B cell (primary cell): ENCODE data around the gene LHX1. TPM values are rescaled to one million over a fixed set of nuclear protein-coding genes. Genes with fewer than 3 reads are reported as not detected.

Source experiments
- ATAC-seq: fragments of 200-7000 bp; cut with Tn5 transposase; one replicate; pipeline ENCODE4 v1.10.0; 2021; ENCODE audit warnings: low read depth, mild to moderate bottlenecking, moderate number of reproducible peaks, moderate library complexity
- CTCF ChIA-PET: fragments of 350-600 bp; sonication (Branson Sonifier 250); formaldehyde crosslinking; loops from one replicate; lab custom pipeline; 2021; ENCODE audit warnings: antibody characterized with exemption, inconsistent platforms; lab: Charles Lee
- POLR2A ChIA-PET: fragments of 350-600 bp; sonication (Branson Sonifier 250); formaldehyde crosslinking; loops from one replicate; lab custom pipeline; 2021; ENCODE audit warnings: antibody characterized with exemption; lab: Charles Lee
- DNase-seq: peaks from one replicate; pipeline ENCODE4 v3.0.0; 2013
- H2AFZ ChIP-seq: 2 replicates; pipeline ENCODE4 v1.6.1; 2012; ENCODE audit warnings: mild to moderate bottlenecking, low read depth, low read length; ENCODE audit not compliant: insufficient read depth, poor library complexity, severe bottlenecking
- H3K27ac ChIP-seq, 2 donors: 1 replicate in 1 of 2; 2 replicates in 1 of 2; pipeline ENCODE4 v1.5.1; 2012 to 2013; ENCODE audit warnings: low read length in 2 of 2, mild to moderate bottlenecking in 2 of 2, moderate library complexity in 1 of 2
- H3K27me3 ChIP-seq, 4 experiments: fragments of 200-600 bp in 1 of 4; sonication (generic) in 1 of 4; replicated peaks in 1 of 4; 1 replicate in 2 of 4; 2 replicates in 2 of 4; pipeline versions ENCODE4 v1.6.1 to v1.7.0; 2013 to 2016; ENCODE audit warnings: low read length in 3 of 4, mild to moderate bottlenecking in 2 of 4, mixed read lengths in 1 of 4, moderate library complexity in 1 of 4; ENCODE audit not compliant: insufficient read depth in 4 of 4, control insufficient read depth in 3 of 4; ENCODE audit errors: control extremely low read depth in 1 of 4
- H3K36me3 ChIP-seq, 2 experiments: replicated peaks in 1 of 2; 1 replicate in 1 of 2; 2 replicates in 1 of 2; pipeline versions ENCODE4 v1.6.1 to v1.7.1; 2013; ENCODE audit warnings: low read length in 1 of 2; ENCODE audit not compliant: insufficient read depth in 2 of 2, control insufficient read depth in 1 of 2; ENCODE audit errors: control extremely low read depth in 1 of 2, extremely low read depth in 1 of 2
- H3K4me1 ChIP-seq, 2 donors: fragments of 200-600 bp in 1 of 2; sonication (generic) in 1 of 2; 1 replicate in 1 of 2; 2 replicates in 1 of 2; pipeline versions ENCODE4 v1.5.1 to v1.6.1; 2013 to 2017; ENCODE audit warnings: low read length in 2 of 2; ENCODE audit not compliant: control insufficient read depth in 2 of 2, insufficient read depth in 2 of 2
- H3K4me2 ChIP-seq: replicated peaks from 2 replicates; pipeline ENCODE3; 2012; ENCODE audit warnings: mild to moderate bottlenecking, low read depth, low read length; ENCODE audit not compliant: poor library complexity, severe bottlenecking
- H3K4me3 ChIP-seq, 5 experiments: fragments of 200-600 bp in 1 of 5; sonication (generic) in 1 of 5; 1 replicate in 3 of 5; 2 replicates in 2 of 5; pipeline versions ENCODE4 v1.5.1 to v1.7.0; 2011 to 2016; ENCODE audit warnings: low read length in 4 of 5, mild to moderate bottlenecking in 4 of 5, low read depth in 2 of 5, control low read depth in 1 of 5, moderate library complexity in 1 of 5; ENCODE audit not compliant: insufficient read depth in 1 of 5; ENCODE audit errors: control extremely low read depth in 1 of 5, extremely low read depth in 1 of 5
- H3K79me2 ChIP-seq: fragments of 200-600 bp; sonication (generic); one replicate; pipeline ENCODE4 v1.6.0; 2016; ENCODE audit warnings: low read length; ENCODE audit not compliant: control insufficient read depth, insufficient read depth
- H3K9ac ChIP-seq: fragments of 200-600 bp; sonication (generic); 2 replicates; pipeline ENCODE4 v1.6.1; 2017; ENCODE audit warnings: mild to moderate bottlenecking, low read length, moderate library complexity
- H3K9me3 ChIP-seq, 3 donors: one replicate each; pipeline versions ENCODE4 v1.6.1 to v1.7.1; 2013; ENCODE audit warnings: low read length in 2 of 3; ENCODE audit not compliant: control insufficient read depth in 2 of 3, insufficient read depth in 1 of 3; ENCODE audit errors: control extremely low read depth in 1 of 3
- H4K20me1 ChIP-seq: 2 replicates; pipeline ENCODE4 v1.6.0; 2012; ENCODE audit warnings: mild to moderate bottlenecking, low read length; ENCODE audit not compliant: insufficient read depth, control insufficient read depth, poor library complexity, severe bottlenecking
- H3K27ac Mint-ChIP-seq: one replicate; pipeline ENCODE4 v1.8.0; 2021; ENCODE audit warnings: mixed read lengths
- H3K27me3 Mint-ChIP-seq: one replicate; pipeline ENCODE4 v1.8.0; 2021; ENCODE audit warnings: mixed read lengths
- H3K4me1 Mint-ChIP-seq: one replicate; pipeline ENCODE4 v1.8.0; 2021; ENCODE audit warnings: mixed read lengths
- H3K4me3 Mint-ChIP-seq: one replicate; pipeline ENCODE4 v1.8.0; 2021; ENCODE audit warnings: mixed read lengths
- H3K9me3 Mint-ChIP-seq: one replicate; pipeline ENCODE4 v1.8.0; 2022; ENCODE audit warnings: mixed read lengths; ENCODE audit not compliant: insufficient read depth
- EZH2 ChIP-seq: IDR thresholded peaks from 2 replicates; pipeline ENCODE4 v1.6.1; 2012; ENCODE audit warnings: borderline replicate concordance, low read depth, mild to moderate bottlenecking, moderate library complexity, low read length; ENCODE audit not compliant: insufficient read depth, poor library complexity, severe bottlenecking
- WGBS: methylation state at CpG from one replicate; pipeline ENCODE4 v1.1.5; 2013; ENCODE audit warnings: missing lambda C conversion rate; ENCODE audit not compliant: insufficient coverage; 5-methylcytosine and 5-hydroxymethylcytosine counted together
- intact Hi-C: fragments of 100-400 bp; cut with micrococcal nuclease; formaldehyde crosslinking; loops from one replicate; pipeline ENCODE4 v1.10.0; 2022
- polyA plus RNA-seq: library from polyadenylated mRNA; depleted of rRNA; stranded (reverse); fragments of >200 nt; gene quantifications from 2 replicates; pipeline ENCODE4 v1.2.3, GENCODE V29; 2012
- total RNA-seq, 2 donors: library from RNA; stranded (reverse); fragments of 120-200 nt in 1 of 2; gene quantifications; 1 replicate in 1 of 2; 2 replicates in 1 of 2; pipeline versions ENCODE4 v1.2.3 to v1.2.4, GENCODE V29; 2013 to 2022
- TF ChIP-seq, protein P1 (sequence below): fragments of 200-600 bp; IDR thresholded peaks from one replicate; pipeline ENCODE4 v1.8.0; 2022; ENCODE audit warnings: antibody characterized with exemption, mild to moderate bottlenecking

Gene LHX1
- total and polyA plus RNA-seq, 2 donors (not counting 1 experiment from before 2014, with no cell fraction given): not detected

DNA sequence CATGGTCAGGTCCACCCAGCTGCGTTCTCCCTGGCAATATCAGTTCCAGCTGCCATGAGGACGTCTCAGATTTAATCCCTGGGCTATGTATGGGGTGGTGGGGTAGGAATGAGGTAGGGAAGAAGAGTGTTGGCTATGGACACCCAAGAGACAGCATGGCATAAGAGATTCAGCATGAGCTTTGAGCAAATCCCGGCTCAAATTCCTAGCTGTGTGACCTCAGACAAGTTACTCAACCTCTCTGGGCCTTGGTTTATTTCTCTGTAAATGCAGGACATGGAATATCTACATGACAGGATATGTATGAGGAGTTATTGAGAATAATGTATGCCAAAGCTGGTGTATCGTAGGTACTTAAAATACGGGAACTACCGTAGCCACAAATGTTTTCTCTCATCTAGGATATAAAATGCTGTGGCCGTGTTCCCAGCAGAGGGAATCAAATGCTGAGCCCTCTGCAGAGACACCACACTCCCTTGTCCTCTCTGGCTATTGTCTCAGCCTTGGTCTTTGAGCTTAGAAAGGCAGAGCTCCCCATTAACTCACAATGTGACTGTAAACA lies 17.8 kb upstream of the LHX1 start:
- WGBS: 71% methylated on average over 6 of the region's 7 CpGs
- Histone ChIP-seq H4K20me1 (no peaks in the 10 kb centered on the region), H3K4me2 (no peak overlapping the region), H3K79me2 (no peaks in the 10 kb centered on the region), H3K9me3 (no peaks in the 10 kb centered on the region), H3K27ac (no peak overlapping the region), H3K4me1 (no peaks in the 10 kb centered on the region), H2AFZ (no peak overlapping the region), H3K36me3 (no peaks in the 10 kb centered on the region), H3K4me3 (no peak overlapping the region), H3K27me3 (peaks cover 0 to 49% (median 11%) of the 10 kb centered on the region in 4 experiments), H3K9ac (no peak overlapping the region)
- no peak overlapping the region for H3K4me3 Mint-ChIP-seq
- DNase-seq: no peak
- peaks cover 40% of the 10 kb centered on the region for H3K27me3 Mint-ChIP-seq
- no peak for ATAC-seq
- ChIA-PET CTCF (no interaction called here), POLR2A (no interaction called here)
- no peaks in the 10 kb centered on the region for H3K4me1 Mint-ChIP-seq
- H3K9me3 Mint-ChIP-seq: no peaks in the 10 kb centered on the region
- TF ChIP-seq EZH2: no peak
- TF ChIP-seq, protein P1, sequence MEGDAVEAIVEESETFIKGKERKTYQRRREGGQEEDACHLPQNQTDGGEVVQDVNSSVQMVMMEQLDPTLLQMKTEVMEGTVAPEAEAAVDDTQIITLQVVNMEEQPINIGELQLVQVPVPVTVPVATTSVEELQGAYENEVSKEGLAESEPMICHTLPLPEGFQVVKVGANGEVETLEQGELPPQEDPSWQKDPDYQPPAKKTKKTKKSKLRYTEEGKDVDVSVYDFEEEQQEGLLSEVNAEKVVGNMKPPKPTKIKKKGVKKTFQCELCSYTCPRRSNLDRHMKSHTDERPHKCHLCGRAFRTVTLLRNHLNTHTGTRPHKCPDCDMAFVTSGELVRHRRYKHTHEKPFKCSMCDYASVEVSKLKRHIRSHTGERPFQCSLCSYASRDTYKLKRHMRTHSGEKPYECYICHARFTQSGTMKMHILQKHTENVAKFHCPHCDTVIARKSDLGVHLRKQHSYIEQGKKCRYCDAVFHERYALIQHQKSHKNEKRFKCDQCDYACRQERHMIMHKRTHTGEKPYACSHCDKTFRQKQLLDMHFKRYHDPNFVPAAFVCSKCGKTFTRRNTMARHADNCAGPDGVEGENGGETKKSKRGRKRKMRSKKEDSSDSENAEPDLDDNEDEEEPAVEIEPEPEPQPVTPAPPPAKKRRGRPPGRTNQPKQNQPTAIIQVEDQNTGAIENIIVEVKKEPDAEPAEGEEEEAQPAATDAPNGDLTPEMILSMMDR: no peak
- H3K27ac Mint-ChIP-seq: no peak overlapping the region
- intact Hi-C loops: no loop called here

DNA sequence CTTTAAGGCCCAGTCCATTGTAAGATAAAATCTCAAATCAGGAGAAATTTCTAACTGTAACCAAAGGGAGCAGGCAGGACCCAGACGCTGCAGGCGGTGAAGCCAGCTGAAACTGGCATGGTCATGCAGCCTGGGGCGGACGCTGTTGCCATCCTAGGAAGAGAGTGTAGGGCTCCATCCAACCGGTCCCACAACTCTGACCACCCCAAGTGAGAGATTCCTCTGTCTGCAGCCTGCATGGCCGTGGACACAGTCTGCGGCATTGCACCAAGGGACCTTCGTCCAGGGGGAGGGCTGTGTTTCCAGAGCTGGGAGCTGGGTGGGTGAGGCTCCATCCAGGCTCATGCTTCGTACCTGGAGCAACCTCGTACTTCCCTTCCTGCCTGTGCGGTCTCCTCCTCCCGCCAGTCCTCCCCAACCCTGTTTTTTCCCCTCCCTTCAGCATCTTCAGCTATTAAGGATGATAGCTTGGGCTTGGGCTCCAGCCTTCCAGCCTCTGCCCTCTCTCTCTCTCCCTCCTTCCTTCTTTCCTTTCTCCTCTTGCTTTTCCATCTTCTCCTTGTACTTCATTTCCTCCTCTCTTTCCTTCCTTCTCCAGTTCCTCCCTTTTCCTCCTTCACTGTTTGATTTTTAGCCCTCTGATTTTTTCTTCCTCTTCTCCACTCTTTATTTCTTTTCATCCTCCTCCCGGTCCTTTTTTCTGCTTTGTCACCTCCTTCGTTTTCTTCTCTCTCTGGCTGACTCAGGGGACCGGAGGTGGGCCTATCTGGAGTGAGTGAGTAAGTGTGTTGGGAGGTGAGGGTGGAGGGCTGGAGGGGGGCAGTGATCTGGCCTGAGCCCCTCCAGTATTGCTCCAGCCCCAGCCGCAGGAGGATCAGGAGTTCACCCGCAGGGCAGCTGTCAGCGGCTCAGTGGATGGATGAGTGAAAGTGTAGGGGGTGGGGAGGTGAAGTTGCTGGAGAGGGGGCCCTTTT lies 17.0 kb upstream of the LHX1 start:
- Mint-ChIP-seq H3K27me3 (peaks cover 40% of the 10 kb centered on the region), H3K4me1 (no peaks in the 10 kb centered on the region), H3K9me3 (no peaks in the 10 kb centered on the region), H3K4me3 (no peak overlapping the region), H3K27ac (no peak overlapping the region)
- intact Hi-C loops: no loop called here
- POLR2A ChIA-PET: no interaction called here
- H3K36me3 ChIP-seq: no peaks in the 10 kb centered on the region
- no peak for ATAC-seq
- no peaks in the 10 kb centered on the region for H3K4me1 ChIP-seq
- H2AFZ ChIP-seq: no peak overlapping the region
- H3K27ac ChIP-seq: no peak overlapping the region
- H4K20me1 ChIP-seq: no peaks in the 10 kb centered on the region
- peaks cover 0 to 49% (median 11%) of the 10 kb centered on the region in 4 experiments for H3K27me3 ChIP-seq
- no peak overlapping the region for H3K9ac ChIP-seq
- no peaks in the 10 kb centered on the region for H3K9me3 ChIP-seq
- TF ChIP-seq, protein P1: no peak
- TF ChIP-seq EZH2: no peak
- CTCF ChIA-PET: no interaction called here
- H3K79me2 ChIP-seq: no peaks in the 10 kb centered on the region
- H3K4me3 ChIP-seq: no peak overlapping the region
- 41% methylated on average over 12 of the region's 18 CpGs for WGBS
- no peak overlapping the region for H3K4me2 ChIP-seq
- no peak for DNase-seq
